A673 (cell line): ENCODE data around the gene ZFAND2B. TPM values are rescaled to one million over a fixed set of nuclear protein-coding genes. Genes with fewer than 3 reads are reported as not detected.
A peak's percentile ranks its signal among the peaks of the same experiment; 100 is the strongest.

Experiments
- BruUV-seq: library from RNA; stranded (reverse); fragments of 400-500 nt; replicated peaks from 2 replicates; lab custom pipeline; 2021; lab: Mats Ljungman, UMichigan
- CTCF ChIA-PET: fragments of 300-600 bp; sonication (Branson Sonifier 250); formaldehyde crosslinking; loops from one replicate; lab custom pipeline; 2022; ENCODE audit warnings: antibody characterized with exemption; lab: Charles Lee
- POLR2A ChIA-PET: fragments of 300-600 bp; sonication (Branson Sonifier 250); formaldehyde crosslinking; loops from one replicate; lab custom pipeline; 2022; ENCODE audit warnings: antibody characterized with exemption; ENCODE audit not compliant: low non-redundant PET; lab: Charles Lee
- DNase-seq: peaks from one replicate; pipeline ENCODE4 v3.0.0-alpha.2; 2015; ENCODE audit warnings: low spot score
- H3K27ac ChIP-seq: fragments of 200-600 bp; sonication (generic); 2 replicates; pipeline ENCODE4 v1.5.1; 2016; ENCODE audit warnings: mixed run types, low read depth, mild to moderate bottlenecking, mixed read lengths, antibody characterized with exemption, low read length; ENCODE audit not compliant: poor library complexity, severe bottlenecking
- H3K27me3 ChIP-seq: fragments of 200-600 bp; sonication (generic); replicated peaks from 2 replicates; pipeline ENCODE4 v1.6.1; 2017; ENCODE audit warnings: mixed run types, low read depth, mild to moderate bottlenecking, mixed read lengths, antibody characterized with exemption, low read length; ENCODE audit not compliant: insufficient read depth, poor library complexity
- H3K36me3 ChIP-seq: fragments of 200-600 bp; sonication (generic); 2 replicates; pipeline ENCODE4 v1.6.1; 2016; ENCODE audit warnings: mixed run types, mild to moderate bottlenecking, mixed read lengths, antibody characterized with exemption, low read length; ENCODE audit not compliant: insufficient read depth, poor library complexity, severe bottlenecking
- H3K4me1 ChIP-seq: fragments of 200-600 bp; sonication (generic); 2 replicates; pipeline ENCODE4 v1.6.1; 2017; ENCODE audit warnings: mixed run types, mild to moderate bottlenecking, mixed read lengths, antibody characterized with exemption, low read length; ENCODE audit not compliant: insufficient read depth, poor library complexity, severe bottlenecking
- H3K4me3 ChIP-seq: fragments of 200-600 bp; sonication (generic); 2 replicates; pipeline ENCODE4 v1.5.1; 2016; ENCODE audit warnings: low read depth, mixed run types, mild to moderate bottlenecking, mixed read lengths, low read length; ENCODE audit not compliant: poor library complexity, severe bottlenecking
- H3K9me3 ChIP-seq: fragments of 200-600 bp; sonication (generic); 2 replicates; pipeline ENCODE4 v1.6.1; 2016; ENCODE audit warnings: mixed run types, low read depth, mild to moderate bottlenecking, mixed read lengths, antibody characterized with exemption, low read length; ENCODE audit not compliant: poor library complexity, severe bottlenecking
- CTCF ChIP-seq: fragments of 300-800, 200-600 bp; sonication (generic); conservative IDR thresholded peaks from 2 replicates; pipeline ENCODE4 v1.5.1; 2017; ENCODE audit warnings: low read depth, mild to moderate bottlenecking, antibody characterized with exemption, low read length, moderate library complexity, mixed read lengths
- EZH2 ChIP-seq: fragments of 200-600 bp; sonication (generic); IDR thresholded peaks from 2 replicates; pipeline ENCODE4 v1.6.1; 2017; ENCODE audit warnings: borderline replicate concordance, low read depth, mild to moderate bottlenecking, mixed read lengths, antibody characterized with exemption, low read length; ENCODE audit not compliant: poor library complexity, severe bottlenecking
- intact Hi-C: fragments of 100-400 bp; cut with micrococcal nuclease; formaldehyde crosslinking; loops from one replicate; pipeline ENCODE4 v1.10.0; 2022; ENCODE audit not compliant: unreplicated experiment
- total RNA-seq: library from RNA; stranded (reverse); gene quantifications from 2 replicates; pipeline ENCODE4 v1.2.3, GENCODE V29; 2021

ZFAND2B gene
- total RNA-seq, 1 experiment from 2014 or later: 20.0 TPM

GRCh38 chr2:219174146-219174545 lies 32.4 kb upstream of the ZFAND2B start:
- no peak for TF ChIP-seq CTCF
- TF ChIP-seq EZH2: no peak
- H3K4me1 ChIP-seq: peaks cover 4% of the 10 kb centered on the region
- CTCF ChIA-PET: interaction anchor here (0.8 to 1.6 kb wide), 2 partner anchors 121 to 214 kb away, joined by 3 read pairs; partner anchors contain the start of gene DNPEP
- no peaks in the 10 kb centered on the region for H3K27me3 ChIP-seq
- H3K36me3 ChIP-seq: no peaks in the 10 kb centered on the region
- no peak overlapping the region for H3K27ac ChIP-seq
- intact Hi-C loops: no loop called here
- no TSS peak for BruUV-seq
- H3K9me3 ChIP-seq: no peaks in the 10 kb centered on the region
- no peak overlapping the region for H3K4me3 ChIP-seq
- DNase-seq: no peak
- POLR2A ChIA-PET: interaction anchor here (0.6 kb wide), 2 partner anchors 32 to 37 kb away, joined by 3 to 13 read pairs; no protein-coding TSS in a partner anchor

GRCh38 chr2:219174801-219175200 lies 31.8 kb upstream of the ZFAND2B start:
- H3K4me3 ChIP-seq: no peak overlapping the region
- TF ChIP-seq CTCF (no peak), EZH2 (no peak)
- intact Hi-C loops: loop anchor here (5.0 kb wide), 2 partner anchors 42 to 122 kb away; partner anchors contain the start of gene ABCB6
- DNase-seq: no peak
- H3K27ac ChIP-seq: no peak overlapping the region
- POLR2A ChIA-PET: no interaction called here
- H3K9me3 ChIP-seq: no peaks in the 10 kb centered on the region
- no TSS peak for BruUV-seq
- no peaks in the 10 kb centered on the region for H3K27me3 ChIP-seq
- CTCF ChIA-PET: no interaction called here
- peaks cover 5% of the 10 kb centered on the region for H3K4me1 ChIP-seq
- H3K36me3 ChIP-seq: peaks cover 4% of the 10 kb centered on the region

GRCh38 chr2:219175486-219175885 lies 31.1 kb upstream of the ZFAND2B start:
- H3K27ac ChIP-seq: no peak overlapping the region
- no peaks in the 10 kb centered on the region for H3K9me3 ChIP-seq
- H3K36me3 ChIP-seq: peaks cover 9% of the 10 kb centered on the region
- CTCF ChIA-PET: interaction anchor here (1.6 kb wide), 1 partner anchor 32 kb away, joined by 4 read pairs; no protein-coding TSS in a partner anchor
- no peaks in the 10 kb centered on the region for H3K27me3 ChIP-seq
- peaks cover 5% of the 10 kb centered on the region for H3K4me1 ChIP-seq
- no peak for DNase-seq
- BruUV-seq: no TSS peak
- peak overlapping the region; percentile 96 for H3K4me3 ChIP-seq
- TF ChIP-seq EZH2 (no peak), CTCF (no peak)
- POLR2A ChIA-PET: no interaction called here
- intact Hi-C loops: loop anchor here (5.0 kb wide), 2 partner anchors 42 to 122 kb away; partner anchors contain the start of gene ABCB6
